Chondrocyte (in vitro differentiated cells): ENCODE data around the gene KMT2E. TPM values are rescaled to one million over a fixed set of nuclear protein-coding genes. Genes with fewer than 3 reads are reported as not detected.

Experiments used
- DNase-seq: peaks from one replicate; pipeline ENCODE4 v3.0.0; 2021; ENCODE audit warnings: mixed read lengths, low spot score
- H3K27ac Mint-ChIP-seq: one replicate; pipeline ENCODE4 v1.8.0; 2021; ENCODE audit warnings: mild to moderate bottlenecking, moderate library complexity, mixed read lengths; ENCODE audit not compliant: unreplicated experiment
- H3K27me3 Mint-ChIP-seq: 2 replicates; pipeline ENCODE4 v1.8.0; 2021; ENCODE audit warnings: low read depth, mixed read lengths
- H3K36me3 Mint-ChIP-seq: 2 replicates; pipeline ENCODE4 v1.8.0; 2021; ENCODE audit warnings: low read depth, mixed read lengths
- H3K4me1 Mint-ChIP-seq: 2 replicates; pipeline ENCODE4 v1.8.0; 2021; ENCODE audit warnings: low read depth, mild to moderate bottlenecking, mixed read lengths
- H3K4me3 Mint-ChIP-seq: one replicate; pipeline ENCODE4 v1.8.0; 2021; ENCODE audit warnings: mild to moderate bottlenecking, moderate library complexity, mixed read lengths; ENCODE audit not compliant: unreplicated experiment
- H3K9me3 Mint-ChIP-seq: 2 replicates; pipeline ENCODE4 v1.8.0; 2021; ENCODE audit warnings: low read depth, mixed read lengths
- total RNA-seq: library from RNA; stranded (reverse); gene quantifications from 3 replicates; pipeline ENCODE4 v1.2.1, GENCODE V29; 2021
- TF ChIP-seq, protein P1 (sequence below): fragments of 200-600 bp; sonication (generic); IDR thresholded peaks from 2 replicates; pipeline ENCODE4 v1.5.0; 2021; ENCODE audit warnings: antibody characterized with exemption, mild to moderate bottlenecking, moderate library complexity

Gene KMT2E
- total RNA-seq, 1 donor from 2014 or later: 63.1 TPM

- no peak for DNase-seq
- TF ChIP-seq, protein P1, sequence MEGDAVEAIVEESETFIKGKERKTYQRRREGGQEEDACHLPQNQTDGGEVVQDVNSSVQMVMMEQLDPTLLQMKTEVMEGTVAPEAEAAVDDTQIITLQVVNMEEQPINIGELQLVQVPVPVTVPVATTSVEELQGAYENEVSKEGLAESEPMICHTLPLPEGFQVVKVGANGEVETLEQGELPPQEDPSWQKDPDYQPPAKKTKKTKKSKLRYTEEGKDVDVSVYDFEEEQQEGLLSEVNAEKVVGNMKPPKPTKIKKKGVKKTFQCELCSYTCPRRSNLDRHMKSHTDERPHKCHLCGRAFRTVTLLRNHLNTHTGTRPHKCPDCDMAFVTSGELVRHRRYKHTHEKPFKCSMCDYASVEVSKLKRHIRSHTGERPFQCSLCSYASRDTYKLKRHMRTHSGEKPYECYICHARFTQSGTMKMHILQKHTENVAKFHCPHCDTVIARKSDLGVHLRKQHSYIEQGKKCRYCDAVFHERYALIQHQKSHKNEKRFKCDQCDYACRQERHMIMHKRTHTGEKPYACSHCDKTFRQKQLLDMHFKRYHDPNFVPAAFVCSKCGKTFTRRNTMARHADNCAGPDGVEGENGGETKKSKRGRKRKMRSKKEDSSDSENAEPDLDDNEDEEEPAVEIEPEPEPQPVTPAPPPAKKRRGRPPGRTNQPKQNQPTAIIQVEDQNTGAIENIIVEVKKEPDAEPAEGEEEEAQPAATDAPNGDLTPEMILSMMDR: no peak
- peaks cover 44% of the 10 kb centered on the region for H3K4me1 Mint-ChIP-seq
- H3K4me3 Mint-ChIP-seq: peak overlapping the region; percentile 100
- peak overlapping the region; percentile 100 for H3K27ac Mint-ChIP-seq
- peaks cover 14% of the 10 kb centered on the region for H3K36me3 Mint-ChIP-seq
- H3K9me3 Mint-ChIP-seq: no peaks in the 10 kb centered on the region
- H3K27me3 Mint-ChIP-seq: no peaks in the 10 kb centered on the region
Observed at GRCh38 chr7:105011141-105011830, 2.7 kb upstream of the KMT2E start.

DNA sequence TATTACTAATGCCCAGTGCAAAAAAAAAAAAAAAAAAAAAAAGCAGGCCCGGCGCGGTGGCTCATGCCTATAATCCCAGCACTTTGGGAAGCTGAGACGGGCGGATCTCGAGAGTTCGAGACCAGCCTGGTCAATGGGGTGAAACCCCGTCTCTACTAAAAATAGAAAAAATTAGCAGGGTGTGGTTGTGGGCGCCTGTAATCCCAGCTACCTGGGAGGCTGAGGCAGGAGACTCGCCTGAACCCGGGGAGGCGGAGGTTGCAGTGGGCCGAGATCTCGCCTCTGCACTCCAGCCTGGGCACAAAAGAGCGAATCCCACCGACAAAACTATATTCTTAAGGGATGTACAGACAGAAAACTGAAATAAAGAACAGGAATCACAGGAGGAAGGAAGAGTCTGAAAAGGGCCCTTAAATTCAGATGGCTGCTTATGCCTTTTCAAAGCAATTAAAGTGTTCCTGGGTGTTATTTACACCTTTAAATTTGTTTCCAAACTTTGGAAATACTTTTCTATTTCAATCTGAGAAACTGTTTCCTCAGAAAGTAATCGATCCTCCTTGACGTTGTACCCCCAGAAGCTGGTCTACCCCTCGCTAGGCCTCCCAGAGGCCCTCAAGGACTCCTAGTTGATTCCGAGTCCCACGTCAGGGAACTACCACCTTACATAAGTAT, 2.0 kb upstream of the KMT2E start:
- TF ChIP-seq, protein P1: no peak
- peak overlapping the region; percentile 100 for H3K4me3 Mint-ChIP-seq
- peaks cover 12% of the 10 kb centered on the region for H3K36me3 Mint-ChIP-seq
- no peaks in the 10 kb centered on the region for H3K27me3 Mint-ChIP-seq
- peaks cover 43% of the 10 kb centered on the region for H3K4me1 Mint-ChIP-seq
- no peaks in the 10 kb centered on the region for H3K9me3 Mint-ChIP-seq
- peak overlapping the region; percentile 100 for H3K27ac Mint-ChIP-seq
- no peak for DNase-seq

- Mint-ChIP-seq H3K4me1 (peaks cover 46% of the 10 kb centered on the region), H3K4me3 (peak overlapping the region; percentile 100), H3K27ac (peak overlapping the region; percentile 100), H3K27me3 (no peaks in the 10 kb centered on the region), H3K36me3 (peaks cover 12% of the 10 kb centered on the region), H3K9me3 (no peaks in the 10 kb centered on the region)
- TF ChIP-seq, protein P1: no peak
- peak; percentile 99 for DNase-seq
Observed at GRCh38 chr7:105012503-105013220, 1.3 kb upstream of the KMT2E start.

DNA sequence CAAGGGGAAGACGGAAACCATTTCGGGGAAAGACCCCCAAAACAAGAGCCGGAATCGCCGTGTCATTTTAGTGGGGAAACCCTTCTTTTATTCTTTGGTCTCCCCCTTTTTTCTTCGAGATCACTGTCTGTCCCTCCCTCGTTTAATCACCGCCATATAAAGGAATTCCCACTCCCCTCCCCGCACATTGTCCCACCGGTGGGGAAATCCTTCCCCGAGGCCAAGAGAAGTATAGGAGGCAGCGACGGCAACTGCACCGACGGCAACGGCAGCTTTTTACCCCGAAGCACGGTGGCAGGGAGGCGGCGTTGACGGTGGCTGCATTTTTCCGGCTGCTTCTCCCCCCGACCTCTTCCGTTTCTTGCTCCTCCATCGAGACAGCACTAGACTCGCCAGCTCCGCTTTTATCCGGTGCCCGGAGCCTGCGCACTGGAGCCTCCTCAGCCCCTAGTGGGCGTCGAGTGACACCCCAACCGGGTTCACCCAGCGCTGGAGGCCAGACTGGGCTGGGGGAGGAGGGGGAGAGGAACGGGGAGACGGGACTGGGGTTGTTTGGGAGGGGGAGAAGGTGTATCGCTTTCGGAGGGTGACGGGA, 687 bp upstream of the KMT2E start:
- H3K36me3 Mint-ChIP-seq: peaks cover 12% of the 10 kb centered on the region
- no peaks in the 10 kb centered on the region for H3K27me3 Mint-ChIP-seq
- H3K27ac Mint-ChIP-seq: peak overlapping the region; percentile 100
- peak; percentile 98 for DNase-seq
- TF ChIP-seq, protein P1: peak; percentile 74
- no peaks in the 10 kb centered on the region for H3K9me3 Mint-ChIP-seq
- peak overlapping the region; percentile 100 for H3K4me3 Mint-ChIP-seq
- H3K4me1 Mint-ChIP-seq: peaks cover 47% of the 10 kb centered on the region
